Esophagus (tissue), 2 donors: ENCODE measurements around the gene RUNX1. TPM values are rescaled to one million over a fixed set of nuclear protein-coding genes. Genes with fewer than 3 reads are reported as not detected.

ENCODE experiments used
- H3K27ac ChIP-seq, 2 donors: one replicate each; pipeline ENCODE4 v1.5.1; 2013; ENCODE audit warnings: low read depth in 2 of 2, mild to moderate bottlenecking in 2 of 2, inconsistent platforms in 1 of 2, low read length in 1 of 2, moderate library complexity in 1 of 2
- H3K27me3 ChIP-seq, 2 donors: one replicate each; pipeline ENCODE4 v1.6.1; 2013; ENCODE audit warnings: low read length in 2 of 2, control low read depth in 1 of 2, mild to moderate bottlenecking in 1 of 2; ENCODE audit not compliant: insufficient read depth in 2 of 2, control insufficient read depth in 1 of 2
- H3K36me3 ChIP-seq, 2 donors: one replicate each; pipeline ENCODE4 v1.6.1; 2013; ENCODE audit warnings: low read length in 1 of 2; ENCODE audit not compliant: control insufficient read depth in 2 of 2, insufficient read depth in 2 of 2
- H3K4me1 ChIP-seq, 2 donors: one replicate each; pipeline ENCODE4 v1.6.1; 2013; ENCODE audit warnings: low read length in 1 of 2; ENCODE audit not compliant: control insufficient read depth in 2 of 2, insufficient read depth in 2 of 2
- H3K4me3 ChIP-seq, 2 donors: one replicate each; pipeline ENCODE4 v1.5.1; 2013; ENCODE audit warnings: low read length in 2 of 2, mild to moderate bottlenecking in 2 of 2, low read depth in 1 of 2, moderate library complexity in 1 of 2
- H3K9me3 ChIP-seq, 2 donors: one replicate each; pipeline ENCODE4 v1.6.1; 2013; ENCODE audit warnings: mild to moderate bottlenecking in 2 of 2, low read depth in 1 of 2, low read length in 1 of 2, moderate library complexity in 1 of 2; ENCODE audit not compliant: control insufficient read depth in 2 of 2, insufficient read depth in 1 of 2
- WGBS, 2 donors: extraction: QIAGEN DNeasy Blood & Tissue Kit; methylation state at CpG; one replicate each; pipeline ENCODE4 v1.1.7; 2013; 5-methylcytosine and 5-hydroxymethylcytosine counted together
- polyA plus RNA-seq, 2 donors: library from polyadenylated mRNA; stranded (reverse); fragments of 200-250 nt; gene quantifications; one replicate each; pipeline ENCODE4 v1.2.3, GENCODE V29; 2013
- donor health status: healthy with polysubstance abuse.
- donor health status: Bipolar disorder and iron deficiency.

The RUNX1 gene
- polyA plus RNA-seq, 2 donors, result 4.4 to 6.4 TPM

DNA sequence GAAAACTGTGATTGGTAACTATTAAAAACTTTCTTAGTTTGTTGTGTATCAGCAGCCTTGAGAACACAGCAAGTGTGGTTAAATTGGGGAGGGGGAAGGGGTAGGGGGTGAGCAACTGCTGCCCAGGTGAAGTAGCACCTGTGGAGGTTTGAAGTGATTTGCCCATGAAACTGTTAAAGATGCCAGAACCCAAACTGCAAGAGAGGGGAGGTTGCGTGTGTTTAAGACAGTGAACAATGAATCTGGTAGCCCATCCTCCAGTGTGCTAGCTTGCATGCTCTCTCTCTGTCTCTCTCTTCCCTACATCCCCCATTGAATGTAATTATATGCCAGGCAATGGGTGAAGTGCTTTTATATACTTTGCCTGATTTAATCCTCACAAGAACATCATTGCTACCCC lies 154.7 kb downstream of the RUNX1 start:
- H3K4me3 ChIP-seq, result no peak overlapping the region
- H3K27ac ChIP-seq, result no peak overlapping the region
- H3K36me3 ChIP-seq, result no peaks in the 10 kb centered on the region
- H3K9me3 ChIP-seq, result peaks cover 0 to 5% of the 10 kb centered on the region in 2 donors
- no peaks in the 10 kb centered on the region for H3K4me1 ChIP-seq
- WGBS, 2 donors, result 75 to 76% methylated on average over 1 of the region's 1 CpG
- no peaks in the 10 kb centered on the region for H3K27me3 ChIP-seq

GRCh38 chr21:34892209-34892608 lies 156.9 kb downstream of the RUNX1 start:
- Histone ChIP-seq H3K9me3 (peaks cover 0 to under 1% of the 10 kb centered on the region in 2 donors), H3K4me3 (no peak overlapping the region), H3K27me3 (no peaks in the 10 kb centered on the region), H3K36me3 (no peaks in the 10 kb centered on the region), H3K4me1 (no peaks in the 10 kb centered on the region), H3K27ac (no peak overlapping the region)

DNA sequence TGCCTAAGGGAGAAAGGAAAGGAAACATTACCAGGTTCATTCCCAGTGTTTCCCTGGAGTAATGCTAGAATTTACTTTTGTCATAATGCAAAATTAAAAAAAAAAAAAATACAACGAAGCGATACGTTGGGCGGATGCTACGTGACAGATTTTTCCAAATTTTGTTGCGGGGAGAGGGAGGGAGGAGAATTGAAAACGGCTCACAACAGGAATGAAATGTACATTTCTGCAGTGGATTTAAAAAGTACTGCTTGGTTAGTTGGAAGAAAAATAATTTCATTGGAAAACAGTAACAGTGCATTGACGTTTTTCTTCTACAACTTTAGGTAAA lies 157.5 kb downstream of the RUNX1 start:
- H3K27ac ChIP-seq, result no peak overlapping the region
- no peaks in the 10 kb centered on the region for H3K4me1 ChIP-seq
- H3K9me3 ChIP-seq, result no peaks in the 10 kb centered on the region
- WGBS, 2 donors, result 41 to 53% methylated on average over 8 of the region's 8 CpGs
- H3K36me3 ChIP-seq, result no peaks in the 10 kb centered on the region
- no peaks in the 10 kb centered on the region for H3K27me3 ChIP-seq
- peak overlapping the region in 1 of 2 donors; percentile 85 for H3K4me3 ChIP-seq

- Histone ChIP-seq H3K27me3 (no peaks in the 10 kb centered on the region), H3K36me3 (no peaks in the 10 kb centered on the region), H3K9me3 (no peaks in the 10 kb centered on the region), H3K4me1 (no peaks in the 10 kb centered on the region), H3K4me3 (peak overlapping the region; percentile 77 to 85), H3K27ac (peak overlapping the region in 1 of 2 donors; percentile 8)
- WGBS, 2 donors, result 18 to 20% methylated on average over 60 of the region's 60 CpGs
These were observed 158.1 kb downstream of the RUNX1 start for GRCh38 chr21:34890724-34891612.

DNA sequence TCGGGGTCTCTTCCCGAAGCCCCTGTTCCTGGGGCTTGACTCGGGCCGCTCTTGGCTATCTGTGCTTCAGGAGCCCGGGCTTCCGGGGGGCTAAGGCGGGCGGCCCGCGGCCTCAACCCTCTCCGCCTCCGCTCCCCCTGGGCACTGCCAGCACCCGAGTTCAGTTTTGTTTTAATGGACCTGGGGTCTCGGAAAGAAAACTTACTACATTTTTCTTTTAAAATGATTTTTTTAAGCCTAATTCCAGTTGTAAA lies 158.7 kb downstream of the RUNX1 start:
- Histone ChIP-seq H3K9me3 (no peaks in the 10 kb centered on the region), H3K4me1 (no peaks in the 10 kb centered on the region), H3K27me3 (no peaks in the 10 kb centered on the region), H3K36me3 (no peaks in the 10 kb centered on the region), H3K27ac (peak overlapping the region; percentile 18 to 97), H3K4me3 (peak overlapping the region; percentile 77 to 85)
- 16 to 22% methylated on average over 13 to 14 of the region's 14 CpGs for WGBS, 2 donors

- Histone ChIP-seq H3K27ac (peak overlapping the region; percentile 95 to 97), H3K9me3 (no peaks in the 10 kb centered on the region), H3K36me3 (no peaks in the 10 kb centered on the region), H3K4me1 (no peaks in the 10 kb centered on the region), H3K4me3 (peak overlapping the region; percentile 77 to 85), H3K27me3 (no peaks in the 10 kb centered on the region)
- 1 to 2% methylated on average over 81 to 98 of the region's 98 CpGs for WGBS, 2 donors
These were observed 159.2 kb downstream of the RUNX1 start for GRCh38 chr21:34889676-34890469.

DNA sequence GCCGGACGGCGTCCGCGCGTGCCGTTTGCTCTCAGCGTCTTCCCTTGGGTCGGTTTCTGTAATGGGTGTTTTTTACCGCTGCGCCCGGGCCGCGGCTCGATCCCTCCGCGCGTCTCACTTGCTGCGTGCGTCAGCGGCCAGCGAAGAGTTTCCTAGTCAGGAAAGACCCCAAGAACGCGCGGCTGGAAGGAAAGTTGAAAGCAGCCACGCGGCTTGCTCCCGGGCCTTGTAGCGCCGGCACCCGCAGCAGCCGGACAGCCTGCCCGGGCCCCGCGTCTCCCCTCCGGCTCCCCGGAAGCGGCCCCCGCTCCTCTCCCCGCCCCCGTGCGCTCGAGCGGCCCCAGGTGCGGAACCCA lies 159.8 kb downstream of the RUNX1 start:
- peak overlapping the region; percentile 95 to 97 for H3K27ac ChIP-seq
- peak overlapping the region; percentile 77 to 85 for H3K4me3 ChIP-seq
- no peaks in the 10 kb centered on the region for H3K36me3 ChIP-seq
- no peaks in the 10 kb centered on the region for H3K9me3 ChIP-seq
- no peaks in the 10 kb centered on the region for H3K27me3 ChIP-seq
- no peaks in the 10 kb centered on the region for H3K4me1 ChIP-seq
- 1% methylated on average over 39 to 45 of the region's 45 CpGs for WGBS, 2 donors

GRCh38 chr21:34888569-34889319 lies 160.4 kb downstream of the RUNX1 start:
- Histone ChIP-seq H3K27me3 (no peaks in the 10 kb centered on the region), H3K4me1 (no peaks in the 10 kb centered on the region), H3K4me3 (peak overlapping the region; percentile 77 to 85), H3K36me3 (no peaks in the 10 kb centered on the region), H3K27ac (peak overlapping the region; percentile 95 to 97), H3K9me3 (no peaks in the 10 kb centered on the region)
- WGBS, 2 donors, result 0% methylated on average over 95 to 96 of the region's 96 CpGs

- Histone ChIP-seq H3K36me3 (no peaks in the 10 kb centered on the region), H3K4me1 (no peaks in the 10 kb centered on the region), H3K4me3 (peak overlapping the region; percentile 77 to 85), H3K27ac (peak overlapping the region; percentile 95 to 97), H3K27me3 (no peaks in the 10 kb centered on the region), H3K9me3 (no peaks in the 10 kb centered on the region)
- WGBS, 2 donors, result 1% methylated on average over 40 of the region's 40 CpGs
These were observed 161.2 kb downstream of the RUNX1 start for GRCh38 chr21:34887725-34888568.
